OCI-LY1 (cell line): ENCODE data around the gene CDHR1.
"Not testable (repeated sequence)": the region's sequence is repeated elsewhere in the genome, so short reads cannot be mapped to it uniquely, and the experiment has no call there.

Experiments
- H2AFZ ChIP-seq: fragments of 200-600 bp; sonication (generic), shearing (Covaris generic); 2 replicates; pipeline ENCODE4 v1.6.0; 2014; ENCODE audit warnings: antibody characterized with exemption, mild to moderate bottlenecking, low read length
- H3F3A ChIP-seq: fragments of 200-600 bp; sonication (generic), shearing (Covaris generic); 2 replicates; pipeline ENCODE4 v1.6.0; 2014; ENCODE audit warnings: mild to moderate bottlenecking, antibody characterized with exemption, low read length, moderate library complexity; ENCODE audit not compliant: insufficient read depth
- H3K27ac ChIP-seq: fragments of 200-600 bp; sonication (generic); 2 replicates; pipeline ENCODE4 v1.5.1; 2014; ENCODE audit warnings: low read length, mixed run types, mild to moderate bottlenecking, low read depth; ENCODE audit not compliant: poor library complexity, severe bottlenecking
- H3K27me3 ChIP-seq: fragments of 200-600 bp; sonication (generic); 2 replicates; pipeline ENCODE4 v1.6.0; 2014; ENCODE audit warnings: antibody characterized with exemption, mild to moderate bottlenecking, low read length, moderate library complexity; ENCODE audit not compliant: insufficient read depth
- H3K36me3 ChIP-seq: fragments of 200-600 bp; sonication (generic); 2 replicates; pipeline ENCODE4 v1.6.1; 2014; ENCODE audit warnings: mild to moderate bottlenecking, antibody characterized with exemption, low read length, moderate library complexity, mixed read lengths; ENCODE audit not compliant: insufficient read depth
- H3K4me1 ChIP-seq: fragments of 200-600 bp; sonication (generic); 2 replicates; pipeline ENCODE4 v1.5.1; 2014; ENCODE audit warnings: mild to moderate bottlenecking, low read length, moderate library complexity; ENCODE audit not compliant: insufficient read depth, severe bottlenecking
- H3K4me2 ChIP-seq: fragments of 200-600 bp; sonication (generic), shearing (Covaris generic); 2 replicates; pipeline ENCODE4 v1.6.1; 2014; ENCODE audit warnings: low read length
- H3K4me3 ChIP-seq: fragments of 200-600 bp; sonication (generic); 2 replicates; pipeline ENCODE4 v1.5.1; 2014; ENCODE audit warnings: low read length, low read depth, mild to moderate bottlenecking, mixed read lengths; ENCODE audit not compliant: poor library complexity, severe bottlenecking
- H3K79me2 ChIP-seq: fragments of 200-600 bp; shearing (Covaris generic); 2 replicates; pipeline ENCODE4 v1.6.1; 2016; ENCODE audit warnings: mixed run types, low read length, mixed read lengths; ENCODE audit not compliant: insufficient read depth
- H3K9ac ChIP-seq: fragments of 200-600 bp; sonication (generic), shearing (Covaris generic); 2 replicates; pipeline ENCODE4 v1.6.1; 2014; ENCODE audit warnings: mild to moderate bottlenecking, low read length, mixed read lengths
- H3K9me2 ChIP-seq: fragments of 200-600 bp; sonication (generic), shearing (Covaris generic); 2 replicates; pipeline ENCODE4 v1.6.1; 2014; ENCODE audit warnings: low read depth, mild to moderate bottlenecking, low read length, mixed read lengths
- H3K9me3 ChIP-seq: fragments of 200-600 bp; shearing (Covaris generic); 2 replicates; pipeline ENCODE4 v1.6.1; 2014; ENCODE audit warnings: low read length, mixed read lengths
- H4K20me1 ChIP-seq: fragments of 200-600 bp; sonication (generic), shearing (Covaris generic); 2 replicates; pipeline ENCODE4 v1.6.0; 2016; ENCODE audit warnings: mild to moderate bottlenecking, low read length; ENCODE audit not compliant: insufficient read depth
- CTCF ChIP-seq: fragments of 200-600 bp; sonication (generic), shearing (Covaris generic); IDR thresholded peaks from 2 replicates; pipeline ENCODE4 v1.5.1; 2017; ENCODE audit warnings: mild to moderate bottlenecking, antibody characterized with exemption, low read length, moderate library complexity, mixed read lengths
- EZH2 ChIP-seq: fragments of 200-600 bp; sonication (generic), shearing (Covaris generic); IDR thresholded peaks from 2 replicates; pipeline ENCODE4 v1.8.0; 2017; ENCODE audit warnings: borderline replicate concordance, mixed run types, mild to moderate bottlenecking, antibody characterized with exemption, low read length, moderate library complexity, mixed read lengths

Gene CDHR1

GRCh38 chr10:84163996-84164395 lies 30.3 kb upstream of the CDHR1 start:
- Histone ChIP-seq H3K4me3 (no peak overlapping the region), H3K4me1 (peaks cover 21% of the 10 kb centered on the region), H3K9ac (no peak overlapping the region), H3K9me3 (no peaks in the 10 kb centered on the region), H3F3A (no peaks in the 10 kb centered on the region), H3K27me3 (no peaks in the 10 kb centered on the region; the same call in 1 of the 2 replicates), H3K9me2 (no peaks in the 10 kb centered on the region), H4K20me1 (no peaks in the 10 kb centered on the region), H3K27ac (peak overlapping the region; percentile 1), H3K4me2 (no peak overlapping the region), H2AFZ (no peak overlapping the region), H3K36me3 (peaks cover 6% of the 10 kb centered on the region; the same call in 1 of the 2 replicates), H3K79me2 (no peaks in the 10 kb centered on the region)
- no peak for TF ChIP-seq EZH2
- no peak for TF ChIP-seq CTCF

GRCh38 chr10:84164442-84164841 lies 29.9 kb upstream of the CDHR1 start:
- no peak overlapping the region; the same call in 1 of the 2 replicates for H3K4me2 ChIP-seq
- H3K9me2 ChIP-seq: no peaks in the 10 kb centered on the region
- no peaks in the 10 kb centered on the region for H3K79me2 ChIP-seq
- H3K27me3 ChIP-seq: no peaks in the 10 kb centered on the region
- H3K9ac ChIP-seq: no peak overlapping the region
- no peaks in the 10 kb centered on the region for H3K9me3 ChIP-seq
- H3F3A ChIP-seq: no peaks in the 10 kb centered on the region
- H3K4me1 ChIP-seq: peaks cover 21% of the 10 kb centered on the region
- peaks cover 6% of the 10 kb centered on the region; the same call in 1 of the 2 replicates for H3K36me3 ChIP-seq
- H3K4me3 ChIP-seq: no peak overlapping the region
- no peak overlapping the region for H2AFZ ChIP-seq
- H4K20me1 ChIP-seq: no peaks in the 10 kb centered on the region
- H3K27ac ChIP-seq: peak overlapping the region; percentile 21
- TF ChIP-seq CTCF (no peak), EZH2 (no peak)

- H2AFZ ChIP-seq: no peak overlapping the region
- H3K4me2 ChIP-seq: no peak overlapping the region
- no peaks in the 10 kb centered on the region for H3K9me3 ChIP-seq
Observed at GRCh38 chr10:84166620-84167288, 27.6 kb upstream of the CDHR1 start.

GRCh38 chr10:84167289-84167653 lies 27.1 kb upstream of the CDHR1 start:
- not testable (repeated sequence) for H3K9ac ChIP-seq, H3K4me3 ChIP-seq, H3F3A ChIP-seq, H3K9me3 ChIP-seq, H3K27me3 ChIP-seq, H2AFZ ChIP-seq, H3K36me3 ChIP-seq, H3K9me2 ChIP-seq, H3K27ac ChIP-seq, H3K4me2 ChIP-seq, H4K20me1 ChIP-seq, H3K79me2 ChIP-seq
- H3K4me1 ChIP-seq: peaks cover 33% of the 10 kb centered on the region

More at GRCh38 chr10:84166620-84167288, 27.6 kb upstream of the CDHR1 start:
- H3K9ac ChIP-seq: no peak overlapping the region
- H3K9me2 ChIP-seq: no peaks in the 10 kb centered on the region
- peaks cover 6% of the 10 kb centered on the region; the same call in 1 of the 2 replicates for H3K36me3 ChIP-seq
- H3K4me3 ChIP-seq: no peak overlapping the region
- no peak for TF ChIP-seq EZH2
- TF ChIP-seq CTCF: no peak
- H3K27me3 ChIP-seq: no peaks in the 10 kb centered on the region
- peaks cover 28% of the 10 kb centered on the region for H3K4me1 ChIP-seq
- no peaks in the 10 kb centered on the region for H4K20me1 ChIP-seq
- H3F3A ChIP-seq: no peaks in the 10 kb centered on the region
- H3K79me2 ChIP-seq: no peaks in the 10 kb centered on the region
- H3K27ac ChIP-seq: no peak overlapping the region

- H3K9me3 ChIP-seq, H3K79me2 ChIP-seq, H3K9me2 ChIP-seq, H3K9ac ChIP-seq, H3K27ac ChIP-seq, H3F3A ChIP-seq, H2AFZ ChIP-seq, H3K27me3 ChIP-seq, H3K36me3 ChIP-seq, H3K4me3 ChIP-seq, H3K4me2 ChIP-seq, H4K20me1 ChIP-seq: not testable (repeated sequence)
- peaks cover 42% of the 10 kb centered on the region for H3K4me1 ChIP-seq
Observed at GRCh38 chr10:84168382-84168781, 26.0 kb upstream of the CDHR1 start.
